Vagina (tissue), 2 donors: ENCODE measurements around the gene CDK14.

Experiments
- CTCF ChIP-seq, 3 experiments: fragments of 450-650 bp in 2 of 3; fragments of 200-600 bp in 1 of 3; sonication (generic) in 1 of 3; IDR thresholded peaks; one replicate each; pipeline ENCODE4 v1.5.1; 2017 to 2019; ENCODE audit warnings: antibody characterized with exemption in 3 of 3, mild to moderate bottlenecking in 2 of 3, moderate library complexity in 2 of 3
- POLR2A ChIP-seq, 2 donors: fragments of 450-650 bp; IDR thresholded peaks; one replicate each; pipeline ENCODE4 v1.6.1; 2017; ENCODE audit warnings: antibody characterized with exemption in 2 of 2, mild to moderate bottlenecking in 2 of 2, moderate library complexity in 2 of 2
- POLR2AphosphoS5 ChIP-seq, 2 donors: sonication (generic); formaldehyde crosslinking; IDR thresholded peaks; one replicate each; pipeline ENCODE4 v1.9.0; 2017; ENCODE audit warnings: antibody characterized with exemption in 2 of 2, mild to moderate bottlenecking in 2 of 2, low read depth in 1 of 2; ENCODE audit not compliant: insufficient read depth in 1 of 2

GRCh38 chr7:90736316-90736715, 140.2 kb downstream of the CDK14 start:
- TF ChIP-seq CTCF (IDR thresholded peaks at IDR 0.05) = no peak
- TF ChIP-seq POLR2AphosphoS5 (IDR thresholded peaks at IDR 0.05; ENCODE audit: insufficient read depth in 1 of 2, low read depth in 1 of 2) = no peak
- TF ChIP-seq POLR2A (IDR thresholded peaks at IDR 0.05) = no peak
